Neural cell (in vitro differentiated cells): ENCODE results near the gene PCDHGA12. TPM values are rescaled to one million over a fixed set of nuclear protein-coding genes. Genes with fewer than 3 reads are reported as not detected.
A peak's percentile ranks its signal among the peaks of the same experiment; 100 is the strongest.

ENCODE experiments used
- H2AFZ ChIP-seq: fragments of 200-600, 300-800 bp; sonication (generic), shearing (Covaris generic); 2 replicates; pipeline ENCODE4 v1.6.0; 2014; ENCODE audit warnings: low read depth, mild to moderate bottlenecking, antibody characterized with exemption, low read length, moderate library complexity
- H3F3A ChIP-seq: fragments of 200-600 bp; shearing (Covaris generic); 2 replicates; pipeline ENCODE4 v1.6.1; 2016; ENCODE audit warnings: mild to moderate bottlenecking, moderate library complexity, mixed read lengths, antibody characterized with exemption, low read length; ENCODE audit not compliant: insufficient read depth, poor library complexity, severe bottlenecking
- H3K27ac ChIP-seq: fragments of 200-600, 300-800 bp; sonication (generic), shearing (Covaris generic); 2 replicates; pipeline ENCODE4 v1.5.1; 2014; ENCODE audit warnings: mild to moderate bottlenecking, low read length, moderate library complexity
- H3K27me3 ChIP-seq: fragments of 300-800, 200-600 bp; sonication (generic), shearing (Covaris generic); 2 replicates; pipeline ENCODE4 v1.6.0; 2014; ENCODE audit warnings: mild to moderate bottlenecking, low read depth, low read length, moderate library complexity; ENCODE audit not compliant: insufficient read depth
- H3K36me3 ChIP-seq: fragments of 300-800, 200-600 bp; sonication (generic), shearing (Covaris generic); 2 replicates; pipeline ENCODE4 v1.5.1; 2014; ENCODE audit warnings: mild to moderate bottlenecking, antibody characterized with exemption, low read length, moderate library complexity; ENCODE audit not compliant: insufficient read depth
- H3K4me2 ChIP-seq: fragments of 300-800, 200-600 bp; sonication (generic), shearing (Covaris generic); 2 replicates; pipeline ENCODE4 v1.6.0; 2014; ENCODE audit warnings: mild to moderate bottlenecking, low read length
- H3K4me3 ChIP-seq: fragments of 300-800, 200-600 bp; sonication (generic), shearing (Covaris generic); 2 replicates; pipeline ENCODE4 v1.5.1; 2014; ENCODE audit warnings: mild to moderate bottlenecking, low read length, moderate library complexity
- H3K79me2 ChIP-seq: fragments of 200-600 bp; shearing (Covaris generic); replicated peaks from 2 replicates; pipeline ENCODE4 v1.6.0; 2014; ENCODE audit warnings: mild to moderate bottlenecking, low read length, moderate library complexity; ENCODE audit not compliant: insufficient read depth
- H3K9ac ChIP-seq: fragments of 300-800, 200-600 bp; sonication (generic), shearing (Covaris generic); 2 replicates; pipeline ENCODE4 v1.6.1; 2016; ENCODE audit warnings: mild to moderate bottlenecking, low read length, mixed read lengths
- H3K9me2 ChIP-seq: fragments of 200-600 bp; shearing (Covaris generic); 2 replicates; pipeline ENCODE4 v1.6.1; 2016; ENCODE audit warnings: mild to moderate bottlenecking, low read length, mixed read lengths; ENCODE audit not compliant: insufficient read depth
- H3K9me3 ChIP-seq: fragments of 200-600, 300-800 bp; sonication (generic), shearing (Covaris generic); 2 replicates; pipeline ENCODE4 v1.6.1; 2016; ENCODE audit warnings: mild to moderate bottlenecking, mixed run types, low read length, moderate library complexity, mixed read lengths
- H4K20me1 ChIP-seq: fragments of 200-600 bp; shearing (Covaris generic); 2 replicates; pipeline ENCODE4 v1.6.1; 2016; ENCODE audit warnings: mild to moderate bottlenecking, mixed run types; ENCODE audit not compliant: insufficient read depth
- EP300 ChIP-seq: fragments of 450-650 bp; conservative IDR thresholded peaks from 2 replicates; pipeline ENCODE4 v1.6.1; 2014; ENCODE audit warnings: antibody characterized with exemption, mild to moderate bottlenecking, moderate library complexity; ENCODE audit not compliant: poor library complexity, severe bottlenecking
- EZH2 ChIP-seq: fragments of 200-600, 300-800 bp; shearing (Covaris generic), sonication (generic); IDR thresholded peaks from 2 replicates; pipeline ENCODE4 v1.6.1; 2014; ENCODE audit warnings: antibody characterized with exemption, low read length, borderline replicate concordance, mild to moderate bottlenecking; ENCODE audit not compliant: insufficient read depth, poor library complexity, severe bottlenecking
- MXI1 ChIP-seq: fragments of 450-650 bp; conservative IDR thresholded peaks from 2 replicates; pipeline ENCODE4 v1.6.1; 2014; ENCODE audit warnings: antibody characterized with exemption, mild to moderate bottlenecking; ENCODE audit not compliant: poor library complexity, severe bottlenecking
- POLR2AphosphoS5 ChIP-seq: IDR thresholded peaks from 2 replicates; pipeline ENCODE4 v1.6.1; 2012
- RAD21 ChIP-seq: fragments of 450-650 bp; conservative IDR thresholded peaks from 2 replicates; pipeline ENCODE4 v1.6.1; 2014; ENCODE audit warnings: antibody characterized with exemption, mild to moderate bottlenecking, moderate library complexity
- SMC3 ChIP-seq: fragments of 450-650 bp; conservative IDR thresholded peaks from 2 replicates; pipeline ENCODE4 v1.6.1; 2014; ENCODE audit warnings: antibody characterized with exemption, mild to moderate bottlenecking, moderate library complexity; ENCODE audit not compliant: poor library complexity
- TAF1 ChIP-seq: IDR thresholded peaks from 2 replicates; pipeline ENCODE4 v1.6.1; 2012; ENCODE audit warnings: low read depth
- polyA plus RNA-seq: library from polyadenylated mRNA; depleted of rRNA; stranded (reverse); fragments of >200 nt; gene quantifications from 2 replicates; pipeline ENCODE4 v1.2.3, GENCODE V29; 2014
- TF ChIP-seq, protein P1 (sequence below): fragments of 450-650 bp; IDR thresholded peaks from 2 replicates; pipeline ENCODE4 v1.5.1; 2014; ENCODE audit warnings: antibody characterized with exemption, mild to moderate bottlenecking, moderate library complexity; ENCODE audit not compliant: poor library complexity, severe bottlenecking
- TF ChIP-seq, protein P2 (sequence below): IDR thresholded peaks from 2 replicates; pipeline ENCODE4 v1.6.1; 2012; ENCODE audit warnings: borderline replicate concordance

Gene PCDHGA12
- polyA plus RNA-seq, 1 donor from 2014 or later = 0.11 TPM

DNA sequence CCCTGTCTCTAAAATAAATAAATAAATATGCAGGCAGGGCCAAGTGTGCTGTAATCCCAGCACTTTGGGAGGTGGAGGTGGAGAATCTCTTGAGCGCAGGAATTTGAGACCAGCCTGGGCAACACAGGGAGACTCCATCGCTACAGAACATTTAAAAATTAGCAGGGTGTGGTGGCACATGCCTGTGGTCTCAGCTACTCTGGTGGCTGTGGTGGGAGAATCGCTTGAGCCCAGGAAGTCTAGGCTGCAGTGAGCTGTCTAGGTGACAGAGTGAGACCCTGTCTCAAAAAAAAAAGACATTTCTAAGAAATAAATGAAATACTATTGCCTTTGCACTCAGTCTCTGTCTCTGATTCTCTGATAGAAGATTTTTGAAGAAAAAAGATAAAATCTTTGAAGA, 18.7 kb upstream of the PCDHGA12 start:
- Histone ChIP-seq H3F3A (peaks cover 9% of the 10 kb centered on the region), H4K20me1 (no peaks in the 10 kb centered on the region), H3K27ac (no peak overlapping the region), H3K4me2 (peak overlapping the region; percentile 44), H3K27me3 (no peaks in the 10 kb centered on the region), H3K36me3 (peaks cover 67% of the 10 kb centered on the region), H3K9ac (no peak overlapping the region), H3K4me3 (peak overlapping the region; percentile 66), H2AFZ (no peak overlapping the region), H3K79me2 (peaks cover 53% of the 10 kb centered on the region), H3K9me3 (peaks cover 66% of the 10 kb centered on the region), H3K9me2 (no peaks in the 10 kb centered on the region)
- TF ChIP-seq EP300 (no peak), SMC3 (no peak), MXI1 (no peak), EZH2 (no peak), RAD21 (no peak), TAF1 (no peak), POLR2AphosphoS5 (no peak)
- TF ChIP-seq, protein P1, sequence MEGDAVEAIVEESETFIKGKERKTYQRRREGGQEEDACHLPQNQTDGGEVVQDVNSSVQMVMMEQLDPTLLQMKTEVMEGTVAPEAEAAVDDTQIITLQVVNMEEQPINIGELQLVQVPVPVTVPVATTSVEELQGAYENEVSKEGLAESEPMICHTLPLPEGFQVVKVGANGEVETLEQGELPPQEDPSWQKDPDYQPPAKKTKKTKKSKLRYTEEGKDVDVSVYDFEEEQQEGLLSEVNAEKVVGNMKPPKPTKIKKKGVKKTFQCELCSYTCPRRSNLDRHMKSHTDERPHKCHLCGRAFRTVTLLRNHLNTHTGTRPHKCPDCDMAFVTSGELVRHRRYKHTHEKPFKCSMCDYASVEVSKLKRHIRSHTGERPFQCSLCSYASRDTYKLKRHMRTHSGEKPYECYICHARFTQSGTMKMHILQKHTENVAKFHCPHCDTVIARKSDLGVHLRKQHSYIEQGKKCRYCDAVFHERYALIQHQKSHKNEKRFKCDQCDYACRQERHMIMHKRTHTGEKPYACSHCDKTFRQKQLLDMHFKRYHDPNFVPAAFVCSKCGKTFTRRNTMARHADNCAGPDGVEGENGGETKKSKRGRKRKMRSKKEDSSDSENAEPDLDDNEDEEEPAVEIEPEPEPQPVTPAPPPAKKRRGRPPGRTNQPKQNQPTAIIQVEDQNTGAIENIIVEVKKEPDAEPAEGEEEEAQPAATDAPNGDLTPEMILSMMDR = no peak
- TF ChIP-seq, protein P2, sequence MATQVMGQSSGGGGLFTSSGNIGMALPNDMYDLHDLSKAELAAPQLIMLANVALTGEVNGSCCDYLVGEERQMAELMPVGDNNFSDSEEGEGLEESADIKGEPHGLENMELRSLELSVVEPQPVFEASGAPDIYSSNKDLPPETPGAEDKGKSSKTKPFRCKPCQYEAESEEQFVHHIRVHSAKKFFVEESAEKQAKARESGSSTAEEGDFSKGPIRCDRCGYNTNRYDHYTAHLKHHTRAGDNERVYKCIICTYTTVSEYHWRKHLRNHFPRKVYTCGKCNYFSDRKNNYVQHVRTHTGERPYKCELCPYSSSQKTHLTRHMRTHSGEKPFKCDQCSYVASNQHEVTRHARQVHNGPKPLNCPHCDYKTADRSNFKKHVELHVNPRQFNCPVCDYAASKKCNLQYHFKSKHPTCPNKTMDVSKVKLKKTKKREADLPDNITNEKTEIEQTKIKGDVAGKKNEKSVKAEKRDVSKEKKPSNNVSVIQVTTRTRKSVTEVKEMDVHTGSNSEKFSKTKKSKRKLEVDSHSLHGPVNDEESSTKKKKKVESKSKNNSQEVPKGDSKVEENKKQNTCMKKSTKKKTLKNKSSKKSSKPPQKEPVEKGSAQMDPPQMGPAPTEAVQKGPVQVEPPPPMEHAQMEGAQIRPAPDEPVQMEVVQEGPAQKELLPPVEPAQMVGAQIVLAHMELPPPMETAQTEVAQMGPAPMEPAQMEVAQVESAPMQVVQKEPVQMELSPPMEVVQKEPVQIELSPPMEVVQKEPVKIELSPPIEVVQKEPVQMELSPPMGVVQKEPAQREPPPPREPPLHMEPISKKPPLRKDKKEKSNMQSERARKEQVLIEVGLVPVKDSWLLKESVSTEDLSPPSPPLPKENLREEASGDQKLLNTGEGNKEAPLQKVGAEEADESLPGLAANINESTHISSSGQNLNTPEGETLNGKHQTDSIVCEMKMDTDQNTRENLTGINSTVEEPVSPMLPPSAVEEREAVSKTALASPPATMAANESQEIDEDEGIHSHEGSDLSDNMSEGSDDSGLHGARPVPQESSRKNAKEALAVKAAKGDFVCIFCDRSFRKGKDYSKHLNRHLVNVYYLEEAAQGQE = no peak

DNA sequence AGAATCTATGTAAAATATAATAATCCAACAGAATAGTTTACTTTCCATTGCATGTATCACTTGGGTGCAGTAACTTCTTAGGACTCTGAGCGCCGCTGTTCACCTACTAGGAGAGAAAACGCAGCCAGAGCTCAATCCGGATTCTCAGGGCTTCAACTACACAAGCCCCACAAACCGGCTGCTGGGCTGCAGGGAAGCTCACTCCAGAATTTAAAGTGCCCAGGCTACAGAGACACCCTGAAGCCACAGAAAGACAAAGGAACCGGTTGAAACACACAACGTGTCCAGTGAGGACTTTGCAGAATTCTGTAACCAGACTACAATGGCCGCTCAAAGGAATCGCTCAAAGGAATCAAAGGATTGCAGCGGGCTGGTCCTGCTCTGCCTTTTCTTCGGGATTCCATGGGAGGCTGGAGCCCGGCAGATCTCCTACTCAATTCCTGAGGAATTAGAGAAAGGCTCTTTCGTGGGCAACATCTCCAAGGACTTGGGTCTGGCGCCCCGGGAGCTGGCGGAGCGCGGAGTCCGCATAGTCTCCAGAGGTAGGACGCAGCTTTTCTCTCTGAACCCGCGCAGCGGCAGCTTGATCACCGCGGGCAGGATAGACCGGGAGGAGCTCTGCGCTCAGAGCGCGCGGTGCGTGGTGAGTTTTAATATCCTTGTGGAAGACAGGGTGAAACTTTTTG, 17.3 kb upstream of the PCDHGA12 start, which contains the start of gene PCDHGA10:
PCDHGA10 (plus strand) TSS at position 134 of the 686 bp plus-strand sequence; CDS start at position 323, 189 bp downstream.
- Histone ChIP-seq H3K9me3 (peaks cover 76% of the 10 kb centered on the region), H3K4me3 (peak within 1 kb of the TSS; percentile 66), H4K20me1 (no peaks in the 10 kb centered on the region), H3F3A (peaks cover 5% of the 10 kb centered on the region), H3K9me2 (no peaks in the 10 kb centered on the region), H3K9ac (peak within 1 kb of the TSS; percentile 25), H3K36me3 (peaks cover 76% of the 10 kb centered on the region), H3K4me2 (no peak within 1 kb of the TSS), H3K27me3 (no peaks in the 10 kb centered on the region), H3K27ac (peak within 1 kb of the TSS; percentile 45), H2AFZ (no peak within 1 kb of the TSS), H3K79me2 (peaks cover 60% of the 10 kb centered on the region)
- TF ChIP-seq TAF1 (no peak), SMC3 (peak; percentile 46), POLR2AphosphoS5 (no peak), MXI1 (no peak), EZH2 (no peak), RAD21 (peak; percentile 56), EP300 (no peak)
- TF ChIP-seq, protein P1 = peak; percentile 52
